COLO668 (cell line): Measurements from ENCODE around the gene DYSF.

ENCODE experiments used
- DNase-seq: peaks from one replicate; lab custom pipeline; 2025; ENCODE audit not compliant: unreplicated experiment; lab: John Stamatoyannopoulos, UW

DYSF gene

DNA sequence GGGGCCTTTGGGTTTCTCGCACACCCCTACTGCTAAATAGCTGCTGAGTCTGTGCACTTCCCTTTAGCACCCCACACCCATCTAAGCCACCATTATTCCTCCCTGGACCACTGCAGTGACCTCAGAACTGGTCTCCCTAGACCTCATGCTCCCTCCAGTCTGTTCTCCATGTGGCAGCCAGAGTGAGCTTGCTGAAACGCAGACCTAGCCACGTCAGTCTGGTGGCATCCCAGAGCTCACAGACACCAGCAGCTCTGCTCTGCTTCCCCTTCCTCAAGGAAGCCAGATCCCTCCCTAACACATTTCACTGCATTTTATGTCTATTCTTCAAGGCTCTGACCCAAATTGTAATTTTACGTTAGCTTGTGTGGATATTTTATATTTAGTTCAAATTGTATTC lies 144.4 kb downstream of the DYSF start:
- DNase-seq = no peak

DNA sequence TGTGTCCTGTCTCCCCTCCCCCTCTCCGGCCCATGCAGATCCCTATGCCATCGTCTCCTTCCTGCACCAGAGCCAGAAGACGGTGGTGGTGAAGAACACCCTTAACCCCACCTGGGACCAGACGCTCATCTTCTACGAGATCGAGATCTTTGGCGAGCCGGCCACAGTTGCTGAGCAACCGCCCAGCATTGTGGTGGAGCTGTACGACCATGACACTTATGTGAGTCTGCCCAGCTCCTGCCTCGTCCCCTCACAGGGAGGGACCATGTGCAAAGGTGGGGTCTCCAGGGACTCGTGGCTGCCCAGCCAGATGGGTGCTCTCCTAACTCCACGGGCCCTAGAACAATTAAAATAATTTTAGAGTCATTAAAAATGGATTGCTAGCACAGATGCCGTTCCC lies 145.2 kb downstream of the DYSF start:
- DNase-seq = no peak

DNA sequence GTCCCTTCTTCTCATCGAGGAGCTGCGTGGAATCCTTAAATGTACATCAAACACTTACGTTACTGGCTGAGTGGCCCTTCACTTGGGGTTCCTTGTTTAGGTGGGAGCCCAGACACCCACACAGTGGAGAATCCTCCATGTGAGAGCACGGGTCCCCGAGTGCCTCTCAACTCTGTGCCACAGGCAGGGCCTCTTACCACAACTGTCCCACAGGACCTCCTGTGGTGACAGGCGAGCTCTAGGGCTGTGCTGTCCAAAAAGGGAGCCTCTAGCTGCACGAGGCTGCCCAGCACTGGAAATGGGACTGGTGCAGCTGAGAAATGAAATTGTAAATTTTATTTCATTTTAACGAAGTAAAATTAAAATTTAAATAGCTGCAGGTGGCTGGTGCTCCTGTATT lies 145.7 kb downstream of the DYSF start:
- DNase-seq = no peak

DNA sequence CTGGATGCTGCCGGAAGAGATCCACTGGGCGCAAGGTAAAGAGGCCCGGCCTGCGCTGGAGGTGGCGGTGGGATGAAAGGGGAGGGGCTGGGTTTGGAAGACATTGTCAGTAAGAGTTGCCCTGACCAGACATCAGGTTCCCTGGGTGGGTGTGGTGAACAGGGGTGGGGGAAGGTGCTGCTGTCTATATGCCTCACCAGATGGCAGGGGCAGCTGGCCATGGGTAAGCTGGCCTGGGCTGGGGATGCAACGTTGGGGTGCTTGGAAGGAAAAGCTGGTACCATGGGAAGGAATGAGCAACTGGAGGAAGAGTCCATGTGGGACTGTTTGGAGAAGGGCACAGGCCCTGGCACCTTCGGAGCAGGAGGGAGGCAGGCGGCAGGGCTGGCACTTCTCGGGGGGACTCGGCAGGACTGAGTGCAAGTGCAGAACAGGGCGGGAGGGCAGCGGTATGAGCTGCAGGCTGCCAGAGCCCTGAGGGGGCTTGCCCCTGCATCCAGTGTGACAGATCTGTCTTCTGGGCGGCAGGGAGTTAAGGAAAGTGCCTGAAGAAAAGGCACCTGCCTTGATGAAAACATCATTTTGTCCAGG lies 146.4 kb downstream of the DYSF start:
- DNase-seq = no peak

DNA sequence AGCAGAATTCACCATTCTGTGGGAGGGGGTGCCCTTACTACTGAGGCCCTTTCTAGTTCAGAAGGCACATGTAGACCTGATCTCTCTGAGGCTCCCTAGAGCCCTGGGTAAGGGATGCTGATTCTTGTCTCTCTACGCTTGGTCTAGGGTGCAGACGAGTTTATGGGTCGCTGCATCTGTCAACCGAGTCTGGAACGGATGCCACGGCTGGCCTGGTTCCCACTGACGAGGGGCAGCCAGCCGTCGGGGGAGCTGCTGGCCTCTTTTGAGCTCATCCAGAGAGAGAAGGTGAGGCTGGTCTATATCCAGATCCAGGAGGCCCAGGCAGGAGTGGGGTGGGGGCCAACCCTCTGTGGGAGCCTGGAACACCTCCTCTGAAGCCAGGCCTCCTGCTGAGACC lies 147.2 kb downstream of the DYSF start:
- DNase-seq = no peak

DNA sequence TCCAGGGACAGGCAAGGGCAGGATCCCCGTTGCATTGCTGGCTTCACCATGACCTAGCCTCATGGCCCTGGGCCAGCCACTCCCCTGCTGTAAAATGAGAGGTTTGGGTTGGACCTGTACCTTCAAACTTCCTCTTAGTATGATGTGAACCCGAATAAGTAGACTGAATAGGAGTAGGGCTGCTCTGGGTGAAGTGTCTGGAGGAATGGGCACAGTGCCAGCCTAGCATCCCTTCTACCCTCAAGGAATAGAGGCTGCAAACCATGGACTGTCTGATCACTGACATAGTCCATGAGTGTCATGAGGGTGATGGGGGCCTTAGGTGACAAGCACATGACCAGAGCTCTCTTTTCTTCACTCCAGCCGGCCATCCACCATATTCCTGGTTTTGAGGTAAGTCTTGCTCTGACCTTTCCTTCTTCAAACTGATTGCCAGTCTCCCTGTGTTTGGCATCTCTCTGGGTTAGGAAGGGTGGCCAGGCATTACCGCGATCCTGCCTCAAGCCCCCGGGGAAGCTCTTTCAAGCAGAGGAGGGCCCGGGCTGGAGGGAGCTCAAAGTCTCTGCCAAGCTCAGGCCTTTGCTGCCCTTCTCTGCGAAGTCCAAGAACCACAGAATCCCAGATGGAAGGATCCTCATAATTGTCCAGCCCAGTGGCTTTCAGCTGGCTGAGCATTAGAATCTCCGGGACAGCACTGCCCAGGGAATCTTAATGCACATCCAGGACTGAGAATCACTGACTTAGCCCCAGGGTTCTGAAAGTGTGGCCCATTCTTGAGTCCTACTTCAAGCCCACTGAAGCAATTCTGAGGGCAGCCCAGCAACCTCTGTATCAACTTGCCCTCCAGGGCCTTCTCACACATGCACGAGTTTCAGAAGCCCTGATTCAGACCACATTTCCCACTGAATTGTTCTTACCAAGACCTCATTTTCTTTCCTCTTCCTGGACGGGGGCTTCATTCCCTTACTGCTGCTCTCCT lies 148.1 kb downstream of the DYSF start:
- DNase-seq = no peak

DNA sequence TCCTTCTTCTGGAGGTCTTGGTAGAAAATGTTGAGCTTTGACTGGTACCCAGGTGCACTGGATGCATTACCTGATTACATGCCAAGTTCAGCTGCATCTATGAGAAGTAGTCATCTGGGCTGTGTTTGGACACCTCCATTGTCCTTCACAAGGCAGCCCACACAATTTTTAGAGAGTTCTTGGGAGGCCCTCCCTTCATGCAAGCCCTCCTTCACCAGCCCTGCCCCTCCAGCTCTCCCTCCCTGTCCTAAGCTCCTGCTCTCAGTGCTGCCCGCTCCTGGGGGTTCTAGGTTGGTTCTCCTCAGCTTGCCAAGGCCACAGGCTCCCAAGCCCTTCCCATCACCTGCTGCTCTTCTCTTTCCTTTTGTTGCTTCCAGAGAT lies 148.7 kb downstream of the DYSF start:
- DNase-seq = no peak

DNA sequence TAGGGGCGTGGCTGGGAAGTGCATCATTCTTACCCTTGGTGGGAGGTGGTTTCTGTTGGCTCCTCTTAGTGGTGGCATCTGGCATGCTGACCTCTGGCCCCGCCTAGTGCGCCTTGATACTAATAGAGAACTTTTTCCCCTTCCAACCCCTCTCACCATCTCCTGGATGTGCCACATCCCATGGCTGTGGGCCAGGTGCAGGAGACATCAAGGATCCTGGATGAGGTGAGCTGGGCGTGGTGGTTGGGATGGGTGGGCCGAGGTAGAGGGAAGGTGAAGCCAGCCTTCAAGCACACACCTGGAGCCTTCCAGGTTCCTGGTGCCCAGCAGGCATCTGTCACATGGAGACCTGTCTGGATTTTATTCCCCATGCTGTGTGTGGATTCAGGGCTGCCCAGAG lies 149.2 kb downstream of the DYSF start:
- no peak for DNase-seq

DNA sequence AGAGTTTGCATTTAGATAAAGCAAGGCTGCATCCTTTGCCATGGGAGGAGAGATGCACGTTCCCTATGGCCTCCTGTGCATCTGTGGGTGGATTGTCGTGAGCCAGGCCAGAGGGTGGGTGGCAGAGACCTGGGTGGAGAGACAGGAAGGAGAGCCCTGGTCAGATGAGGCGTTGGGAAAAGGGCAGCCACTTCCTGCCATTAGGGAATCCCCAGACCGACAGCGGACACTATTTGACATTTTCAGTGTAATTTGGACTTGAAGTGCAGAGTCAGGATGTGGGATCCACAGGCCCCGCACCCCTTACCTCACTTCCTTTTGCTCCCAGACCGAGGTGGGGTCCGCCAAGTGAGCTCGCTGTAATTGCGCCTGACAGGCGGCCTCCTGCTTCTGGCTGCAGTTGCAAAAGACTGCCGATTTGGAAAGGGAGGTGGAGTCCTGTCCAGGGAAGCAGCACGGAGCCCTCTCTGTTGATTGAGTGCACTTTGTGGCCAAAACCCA lies 150.0 kb downstream of the DYSF start:
- DNase-seq = no peak

DNA sequence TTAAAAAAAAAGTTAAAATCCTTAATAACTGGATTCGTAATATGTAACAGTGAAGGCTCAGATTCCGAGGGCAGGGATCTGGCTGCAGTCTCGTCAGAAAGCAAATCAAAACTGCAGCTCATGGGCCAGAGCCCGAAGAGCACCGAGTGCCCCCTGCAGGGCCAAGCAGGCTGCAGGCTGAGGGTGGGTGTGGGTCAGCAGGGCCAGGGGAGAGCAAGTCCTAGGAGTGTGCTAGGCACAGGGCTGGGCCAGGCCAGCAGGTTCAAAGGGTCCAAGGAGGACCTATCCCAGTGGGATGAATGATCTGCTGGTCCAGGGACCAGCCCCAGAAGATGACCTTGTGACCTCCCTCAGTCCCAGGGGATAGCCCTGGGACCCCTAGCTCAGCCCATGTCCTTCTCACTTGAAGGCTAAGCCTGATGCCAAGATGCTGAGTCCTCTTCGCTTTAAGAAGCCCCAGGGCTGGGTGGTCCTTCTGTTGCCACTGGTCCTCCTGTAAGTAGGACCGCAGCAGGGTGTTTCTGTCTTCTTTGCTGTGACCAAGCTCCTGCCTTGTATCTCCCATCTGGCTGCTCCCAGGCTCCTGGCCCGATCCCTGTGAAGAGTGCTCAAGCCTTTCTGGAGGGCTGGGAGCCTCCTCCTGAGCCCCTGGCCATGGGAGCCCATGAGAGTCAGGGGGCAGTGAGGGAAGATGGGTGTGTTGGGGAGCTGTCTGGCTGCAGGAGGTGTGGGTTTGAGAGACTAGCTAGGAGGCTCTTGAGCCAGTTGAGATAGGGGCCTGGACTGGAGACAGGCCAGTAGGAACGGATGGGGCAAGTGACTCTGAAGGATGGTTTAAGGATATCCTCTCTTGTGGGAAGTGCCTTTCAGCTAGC lies 150.7 kb downstream of the DYSF start:
- DNase-seq = no peak

DNA sequence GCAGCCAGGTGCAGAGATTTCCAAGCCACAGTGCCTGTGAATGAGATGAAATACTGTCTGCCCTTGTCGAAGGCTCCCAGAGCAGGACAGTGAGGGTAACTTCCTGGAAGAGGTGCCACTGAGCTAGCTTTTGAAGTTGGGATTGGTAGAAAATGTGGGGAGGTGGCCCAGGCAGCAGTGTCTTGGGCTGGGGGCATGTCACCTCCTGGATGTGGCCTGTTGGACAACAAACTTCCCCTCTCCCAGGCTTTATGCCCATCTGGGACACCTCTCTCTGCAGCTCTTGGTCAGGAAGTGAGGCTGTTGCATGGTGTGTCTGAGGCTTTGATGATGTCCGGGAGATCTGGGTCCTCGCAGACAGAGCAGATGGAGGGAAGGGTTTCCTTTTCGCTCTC lies 151.4 kb downstream of the DYSF start:
- no peak for DNase-seq

DNA sequence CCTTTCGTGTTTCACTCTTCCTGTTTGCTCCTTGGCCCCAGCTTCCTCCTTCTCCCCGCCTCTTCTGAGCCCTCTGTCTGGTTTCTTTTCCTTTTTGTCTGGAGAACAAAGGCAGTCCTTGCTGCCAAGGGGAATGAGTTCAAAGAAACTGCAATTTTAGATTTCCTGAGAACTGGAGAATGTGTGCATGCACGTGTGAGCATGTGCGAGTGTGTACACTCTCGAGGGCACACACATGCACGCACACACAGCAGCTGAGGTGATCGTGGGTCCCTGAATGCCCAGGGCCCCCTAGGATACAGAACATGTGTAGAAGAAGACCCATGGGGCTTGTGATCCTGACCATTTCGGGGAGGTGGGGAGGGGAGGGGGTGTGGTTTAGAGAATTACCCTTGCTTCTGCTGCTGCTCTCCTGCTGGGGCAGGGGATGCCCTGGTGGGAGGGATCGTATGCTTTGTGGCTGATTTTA lies 151.8 kb downstream of the DYSF start:
- no peak for DNase-seq

DNA sequence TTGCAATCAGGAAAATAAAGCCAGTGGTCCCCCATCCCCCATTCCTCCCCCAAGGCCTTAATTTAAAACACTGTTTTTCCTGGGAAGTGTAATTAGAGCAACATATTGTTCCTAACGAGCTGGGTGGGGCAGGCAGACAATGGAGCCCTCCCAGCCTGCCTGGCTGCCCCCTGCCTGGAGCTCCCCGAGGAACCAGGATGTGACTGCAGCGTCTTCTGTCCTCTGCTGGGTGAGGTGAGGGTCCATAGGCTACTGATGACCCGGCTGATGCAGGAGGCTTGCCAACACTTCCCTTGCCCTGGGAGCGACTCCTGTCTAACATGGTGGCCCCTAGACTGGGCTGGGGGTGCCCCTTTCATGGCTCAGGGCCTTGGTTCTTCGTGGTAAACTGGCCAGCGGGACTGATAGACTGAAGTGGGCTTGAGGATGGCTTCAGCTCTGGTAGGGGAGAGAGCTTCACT lies 152.4 kb downstream of the DYSF start:
- no peak for DNase-seq

DNA sequence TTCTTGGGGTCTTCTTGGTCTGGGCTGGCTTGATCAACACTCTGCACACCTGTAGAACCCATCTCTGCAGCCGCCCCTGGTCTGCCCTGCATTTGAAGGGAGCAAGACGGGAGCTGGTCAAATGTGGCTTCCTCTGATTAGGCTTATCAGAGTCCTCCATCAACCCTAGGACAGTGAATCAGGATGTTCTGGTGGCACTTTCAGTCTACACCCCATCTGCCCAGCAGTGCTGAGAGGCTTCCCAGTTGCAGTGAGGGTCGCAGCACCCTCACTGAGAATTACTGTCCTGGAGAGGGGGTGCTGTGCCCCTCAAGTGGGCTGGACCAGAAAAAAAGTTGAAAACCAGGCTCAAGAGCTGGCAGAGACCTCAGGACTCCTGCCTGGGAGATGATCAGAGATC lies 152.9 kb downstream of the DYSF start:
- DNase-seq = no peak

DNA sequence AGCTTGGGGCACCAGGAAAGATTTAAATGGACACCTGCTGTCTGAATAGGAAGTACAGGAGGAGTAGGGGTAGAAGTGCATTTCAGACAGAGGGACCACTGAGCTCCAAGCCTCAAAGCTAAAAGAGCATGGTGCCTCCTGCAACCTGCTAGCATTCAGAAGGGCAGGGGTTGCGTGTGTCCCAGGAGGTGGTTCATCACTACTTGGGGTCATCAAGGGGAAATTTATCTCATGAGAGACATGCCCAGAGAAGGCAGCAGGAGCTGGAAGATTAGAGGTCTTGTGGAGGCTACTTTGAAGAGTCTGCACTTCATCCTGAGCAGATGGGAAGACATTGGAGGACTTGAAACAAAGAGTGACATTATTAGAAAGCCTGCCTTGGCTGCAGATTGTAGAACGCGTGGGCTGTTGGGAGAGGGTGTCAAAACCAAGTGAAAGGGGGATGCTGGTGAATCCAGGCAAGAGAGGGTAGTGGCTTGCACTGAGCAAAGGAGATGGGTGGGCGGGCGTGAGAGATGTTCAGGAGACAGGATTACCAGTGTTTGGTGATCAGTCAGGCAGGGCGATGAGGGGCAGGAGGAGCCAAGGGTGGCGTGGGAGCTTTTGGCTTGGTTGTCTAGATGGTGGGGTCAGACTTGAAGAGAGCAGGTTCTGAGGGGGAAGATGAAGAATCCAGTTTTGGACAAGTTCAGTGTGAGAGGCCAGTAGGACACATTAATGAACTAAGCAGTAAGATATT lies 154.0 kb downstream of the DYSF start:
- DNase-seq = no peak

DNA sequence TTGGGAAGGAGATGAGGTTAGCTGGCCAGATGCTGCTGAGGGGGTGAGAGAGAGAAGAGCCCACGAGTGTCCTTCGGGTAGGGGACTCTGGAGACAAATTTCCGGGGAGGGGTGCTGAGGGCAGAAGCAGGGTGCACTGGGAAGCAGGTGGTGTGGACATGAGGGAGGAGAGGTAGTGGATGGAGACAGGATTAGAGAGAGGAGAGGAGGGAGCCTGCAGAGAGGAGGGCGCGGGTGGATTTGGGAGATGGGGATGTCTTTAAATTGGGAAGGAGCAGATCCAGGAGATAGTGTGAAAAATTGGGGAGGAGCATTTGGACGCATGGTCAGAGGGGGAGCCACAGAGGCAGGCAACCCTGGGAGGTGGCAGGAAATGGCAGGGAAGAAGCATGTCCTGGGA lies 154.7 kb downstream of the DYSF start:
- DNase-seq = no peak

DNA sequence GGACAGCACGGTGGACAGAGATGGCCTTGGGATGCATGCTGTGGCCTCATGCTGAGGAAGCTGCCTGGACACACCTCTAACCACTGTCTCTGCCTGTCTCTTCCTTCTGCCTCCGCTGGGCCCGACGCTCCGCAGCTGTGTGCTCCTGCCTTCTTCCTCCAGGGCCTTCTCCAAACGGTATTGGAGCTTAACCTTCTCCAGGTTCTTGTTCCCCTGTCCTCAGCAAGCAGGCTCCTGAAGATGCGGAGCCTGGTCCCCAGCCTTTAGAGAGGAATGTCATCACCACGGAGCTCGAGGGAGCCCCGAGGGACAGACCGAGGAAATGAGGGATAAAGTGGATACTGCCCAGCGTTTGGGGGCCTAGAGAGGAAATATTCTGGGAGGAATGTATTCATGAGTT lies 155.1 kb downstream of the DYSF start:
- no peak for DNase-seq

DNA sequence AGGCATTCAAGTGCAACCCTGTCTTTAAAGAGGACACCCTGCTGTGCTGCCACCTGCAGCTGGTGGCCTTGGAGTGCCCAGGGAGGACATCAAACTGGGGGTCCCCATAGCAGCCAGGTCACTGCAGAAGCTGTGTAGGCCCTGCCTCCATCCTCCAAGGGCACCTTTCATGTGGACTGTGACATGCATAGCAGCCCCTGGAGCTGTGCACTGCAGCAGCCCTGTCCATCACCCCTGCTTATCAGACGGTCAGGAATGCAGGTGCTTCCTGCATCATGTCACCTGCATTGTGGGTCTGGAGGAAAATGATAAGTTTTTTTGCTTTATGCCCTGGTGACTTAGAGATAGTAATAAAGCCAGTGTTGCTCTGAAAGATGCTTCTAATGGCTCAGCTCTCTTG lies 155.7 kb downstream of the DYSF start:
- DNase-seq = no peak

DNA sequence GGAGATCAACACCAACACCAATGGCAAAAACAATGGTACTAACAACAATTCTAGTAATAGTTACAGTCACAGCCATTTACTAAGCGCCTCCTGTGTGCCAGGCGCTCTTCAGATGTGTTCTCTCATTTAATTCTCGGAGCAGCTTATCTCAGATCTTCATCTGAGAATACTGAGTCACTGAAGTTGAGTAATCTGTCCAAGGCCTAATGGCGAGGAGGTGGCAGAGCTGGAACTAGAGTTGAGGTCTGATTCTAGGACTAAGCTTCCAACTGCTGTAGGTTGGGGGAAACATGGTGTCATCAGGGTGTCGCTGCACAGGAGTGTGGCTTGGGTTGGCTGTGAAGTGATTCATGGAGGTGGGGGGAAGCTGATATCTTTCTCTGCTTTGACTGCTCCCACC lies 156.1 kb downstream of the DYSF start:
- DNase-seq = no peak

DNA sequence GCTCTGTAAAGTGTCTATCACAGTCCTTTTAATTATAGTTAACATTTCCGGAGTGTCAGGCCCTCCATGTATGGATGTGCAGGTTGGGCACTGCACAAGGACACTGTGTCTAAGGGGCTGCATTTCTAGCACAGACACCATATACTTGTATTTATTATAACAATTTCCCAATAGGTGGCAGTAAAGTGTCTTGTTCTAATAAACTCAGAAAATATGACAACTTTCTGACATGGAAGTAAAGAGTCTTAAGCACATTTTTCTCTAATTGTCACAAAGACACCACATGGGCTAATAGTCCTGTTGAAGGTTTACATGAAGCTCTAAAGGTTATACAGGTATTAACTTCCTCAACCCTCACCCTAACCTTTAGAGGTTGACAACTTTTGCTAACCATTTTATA lies 156.6 kb downstream of the DYSF start:
- DNase-seq = no peak

DNA sequence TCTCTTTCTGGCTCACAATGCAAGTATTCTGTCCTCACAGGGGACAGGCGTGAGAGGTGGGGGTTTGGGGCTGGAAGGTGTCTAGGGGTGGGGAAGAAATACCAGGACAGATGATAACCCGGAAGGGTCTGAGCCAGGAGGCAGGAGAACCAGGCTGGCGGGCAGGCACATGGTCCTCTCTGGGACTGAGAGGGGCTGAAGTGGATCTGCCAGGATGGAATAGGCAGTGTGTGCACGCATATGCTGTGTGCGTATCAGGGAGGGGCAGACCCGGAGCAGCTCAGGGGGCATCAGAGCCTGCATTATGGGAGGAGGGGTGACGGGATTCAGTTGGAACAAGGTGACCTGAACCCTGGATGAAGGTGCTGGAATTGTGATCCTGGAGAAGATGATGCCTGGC lies 157.3 kb downstream of the DYSF start:
- no peak for DNase-seq
